CD14-positive monocyte (primary cell): Measurements from ENCODE around the gene URI1. TPM values are rescaled to one million over a fixed set of nuclear protein-coding genes. Genes with fewer than 3 reads are reported as not detected.

ENCODE experiments used
- DNase-seq, 3 donors: peaks; one replicate each; pipeline ENCODE4 v3.0.0-alpha.2; 2011 to 2022
- H2AFZ ChIP-seq: 2 replicates; pipeline ENCODE4 v1.6.0; 2012; ENCODE audit warnings: mild to moderate bottlenecking, low read depth, low read length, inconsistent platforms; ENCODE audit not compliant: insufficient read depth, poor library complexity, severe bottlenecking
- H3K27ac ChIP-seq, 2 donors: 1 replicate in 1 of 2; 2 replicates in 1 of 2; pipeline ENCODE4 v1.5.1; 2012 to 2013; ENCODE audit warnings: low read length in 2 of 2, control low read depth in 1 of 2, inconsistent platforms in 1 of 2, low read depth in 1 of 2, mild to moderate bottlenecking in 1 of 2
- H3K27me3 ChIP-seq, 2 donors: one replicate each; pipeline versions ENCODE4 v1.6.0 to v1.6.1; 2011 to 2013; ENCODE audit warnings: low read length in 2 of 2; ENCODE audit not compliant: control insufficient read depth in 2 of 2, insufficient read depth in 2 of 2
- H3K36me3 ChIP-seq, 2 donors: replicated peaks in 1 of 2; 1 replicate in 1 of 2; 2 replicates in 1 of 2; pipeline versions ENCODE4 v1.5.1 to v1.6.1; 2012 to 2013; ENCODE audit warnings: low read length in 2 of 2, control low read depth in 1 of 2, inconsistent platforms in 1 of 2, mild to moderate bottlenecking in 1 of 2; ENCODE audit not compliant: insufficient read depth in 2 of 2, control insufficient read depth in 1 of 2
- H3K4me1 ChIP-seq, 2 donors: 1 replicate in 1 of 2; 2 replicates in 1 of 2; pipeline versions ENCODE4 v1.5.1 to v1.6.1; 2012 to 2013; ENCODE audit warnings: low read length in 2 of 2, control low read depth in 1 of 2, inconsistent platforms in 1 of 2, mild to moderate bottlenecking in 1 of 2, moderate library complexity in 1 of 2; ENCODE audit not compliant: insufficient read depth in 2 of 2, control insufficient read depth in 1 of 2
- H3K4me2 ChIP-seq: replicated peaks from 2 replicates; pipeline ENCODE3; 2012; ENCODE audit warnings: low read length, moderate library complexity, mild to moderate bottlenecking; ENCODE audit not compliant: poor library complexity, severe bottlenecking; ENCODE audit errors: extremely low read depth
- H3K4me3 ChIP-seq, 3 experiments: fragments of 200-600 bp in 1 of 3; sonication (generic) in 1 of 3; replicated peaks in 1 of 3; 1 replicate in 2 of 3; 2 replicates in 1 of 3; pipeline ENCODE4 v1.5.1; 2011 to 2013; ENCODE audit warnings: low read length in 3 of 3, mild to moderate bottlenecking in 3 of 3, control low read depth in 2 of 3, low read depth in 2 of 3, inconsistent platforms in 1 of 3, moderate library complexity in 1 of 3
- H3K79me2 ChIP-seq: 2 replicates; pipeline ENCODE4 v1.6.0; 2012; ENCODE audit warnings: mild to moderate bottlenecking, control low read depth, inconsistent platforms, low read length, moderate library complexity; ENCODE audit not compliant: insufficient read depth
- H3K9ac ChIP-seq: 2 replicates; pipeline ENCODE4 v1.6.0; 2017; ENCODE audit warnings: low read length, mild to moderate bottlenecking; ENCODE audit not compliant: insufficient read depth, poor library complexity, severe bottlenecking
- H3K9me3 ChIP-seq, 2 donors: replicated peaks in 1 of 2; 1 replicate in 1 of 2; 2 replicates in 1 of 2; pipeline versions ENCODE4 v1.5.1 to v1.6.1; 2012 to 2013; ENCODE audit warnings: low read length in 2 of 2, control low read depth in 1 of 2; ENCODE audit not compliant: control insufficient read depth in 1 of 2, insufficient read depth in 1 of 2
- H4K20me1 ChIP-seq: 2 replicates; pipeline ENCODE4 v1.6.0; 2012; ENCODE audit warnings: mild to moderate bottlenecking, low read length, control low read depth, moderate library complexity; ENCODE audit not compliant: insufficient read depth
- H3K27ac Mint-ChIP-seq, 7 donors: one replicate each; pipeline ENCODE4 v1.8.0; 2020; ENCODE audit warnings: mild to moderate bottlenecking in 7 of 7, mixed read lengths in 7 of 7, moderate library complexity in 6 of 7, inconsistent platforms in 2 of 7
- H3K27me3 Mint-ChIP-seq, 3 donors: one replicate each; pipeline ENCODE4 v1.8.0; 2021 to 2022; ENCODE audit warnings: low read depth in 3 of 3, mild to moderate bottlenecking in 3 of 3, mixed read lengths in 3 of 3, moderate library complexity in 3 of 3, inconsistent platforms in 1 of 3
- H3K36me3 Mint-ChIP-seq, 2 donors: one replicate each; pipeline ENCODE4 v1.8.0; 2020; ENCODE audit warnings: mixed read lengths in 2 of 2, inconsistent platforms in 1 of 2, mild to moderate bottlenecking in 1 of 2
- H3K4me1 Mint-ChIP-seq: one replicate; pipeline ENCODE4 v1.8.0; 2020; ENCODE audit warnings: mild to moderate bottlenecking, mixed read lengths
- H3K4me3 Mint-ChIP-seq, 2 donors: one replicate each; pipeline ENCODE4 v1.8.0; 2020; ENCODE audit warnings: mild to moderate bottlenecking in 2 of 2, mixed read lengths in 2 of 2, moderate library complexity in 1 of 2
- H3K9me3 Mint-ChIP-seq, 7 donors: one replicate each; pipeline ENCODE4 v1.8.0; 2020 to 2022; ENCODE audit warnings: mixed read lengths in 7 of 7, mild to moderate bottlenecking in 6 of 7, moderate library complexity in 6 of 7, inconsistent platforms in 2 of 7
- CTCF ChIP-seq: fragments of 200-600 bp; IDR thresholded peaks from one replicate; pipeline ENCODE4 v1.8.0; 2022; ENCODE audit warnings: antibody characterized with exemption, mild to moderate bottlenecking
- WGBS: methylation state at CpG from one replicate; pipeline ENCODE4 v1.1.5; 2013; ENCODE audit warnings: missing lambda C conversion rate; ENCODE audit not compliant: insufficient coverage; 5-methylcytosine and 5-hydroxymethylcytosine counted together
- intact Hi-C, 2 donors: fragments of 100-400 bp; cut with micrococcal nuclease; formaldehyde crosslinking; loops; one replicate each; pipeline versions ENCODE4 v1.15.0 to v1.15.1; 2023
- polyA plus RNA-seq, 3 donors: library from polyadenylated mRNA; depleted of rRNA in 1 of 3; unstranded in 2 of 3; stranded (reverse) in 1 of 3; fragments of 300-500 nt in 2 of 3; fragments of >200 nt in 1 of 3; fragmentation: Illumina TruSeq in 2 of 3; gene quantifications; 1 replicate in 2 of 3; 2 replicates in 1 of 3; pipeline ENCODE4 v1.2.3, GENCODE V29; 2012 to 2021

URI1 gene
- polyA plus RNA-seq, 3 donors, result 5.3 to 19.3 (median 9.7) TPM

GRCh38 chr19:30053558-30053957 lies 111.5 kb downstream of the URI1 start:
- H3K27me3 ChIP-seq, result no peaks in the 10 kb centered on the region
- H3K27me3 Mint-ChIP-seq, result peaks cover 0 to 4% (median 2%) of the 10 kb centered on the region in 3 donors
- no peak overlapping the region for H3K4me2 ChIP-seq
- no peaks in the 10 kb centered on the region for H4K20me1 ChIP-seq
- H3K27ac Mint-ChIP-seq, result peak overlapping the region in 1 of 7 donors; percentile 33
- H3K9me3 ChIP-seq, result no peaks in the 10 kb centered on the region
- no peaks in the 10 kb centered on the region for H3K36me3 Mint-ChIP-seq
- no peaks in the 10 kb centered on the region for H3K79me2 ChIP-seq
- no peak overlapping the region for H2AFZ ChIP-seq
- 93% methylated on average over 12 of the region's 18 CpGs for WGBS
- TF ChIP-seq CTCF, result no peak
- peaks cover 8% of the 10 kb centered on the region for H3K4me1 Mint-ChIP-seq
- intact Hi-C loops, result no loop called here
- H3K4me3 ChIP-seq, result no peak overlapping the region
- no peak overlapping the region for H3K27ac ChIP-seq
- no peaks in the 10 kb centered on the region for H3K36me3 ChIP-seq
- DNase-seq, result no peak
- H3K9ac ChIP-seq, result no peak overlapping the region
- H3K4me1 ChIP-seq, result no peaks in the 10 kb centered on the region
- peaks cover 0 to 6% (median 3%) of the 10 kb centered on the region in 7 donors for H3K9me3 Mint-ChIP-seq
- H3K4me3 Mint-ChIP-seq, result no peak overlapping the region

GRCh38 chr19:30054210-30054609 lies 112.2 kb downstream of the URI1 start:
- H3K9me3 ChIP-seq, result no peaks in the 10 kb centered on the region
- intact Hi-C loops, result no loop called here
- Mint-ChIP-seq H3K27ac (no peak overlapping the region), H3K27me3 (peaks cover 0 to 4% (median 2%) of the 10 kb centered on the region in 3 donors), H3K36me3 (no peaks in the 10 kb centered on the region), H3K9me3 (peaks cover 0 to 6% (median 3%) of the 10 kb centered on the region in 7 donors), H3K4me3 (no peak overlapping the region), H3K4me1 (peaks cover 8% of the 10 kb centered on the region)
- H3K4me1 ChIP-seq, result no peaks in the 10 kb centered on the region
- TF ChIP-seq CTCF, result no peak
- H3K9ac ChIP-seq, result no peak overlapping the region
- no peak overlapping the region for H3K27ac ChIP-seq
- no peaks in the 10 kb centered on the region for H4K20me1 ChIP-seq
- H3K36me3 ChIP-seq, result no peaks in the 10 kb centered on the region
- H3K4me2 ChIP-seq, result no peak overlapping the region
- WGBS, result no CpG with 5 or more reads among the region's 2 CpGs
- no peak for DNase-seq
- no peak overlapping the region for H2AFZ ChIP-seq
- no peaks in the 10 kb centered on the region for H3K27me3 ChIP-seq
- H3K4me3 ChIP-seq, result no peak overlapping the region
- H3K79me2 ChIP-seq, result no peaks in the 10 kb centered on the region
